ENCODE results near the gene NYNRIN. TPM values are rescaled to one million over a fixed set of nuclear protein-coding genes. Genes with fewer than 3 reads are reported as not detected.

NYNRIN gene
- total RNA-seq, 2 experiments from 2014 or later, result 0.02 TPM; not detected in 1

- Mint-ChIP-seq H3K4me3 (no peak overlapping the region), H3K27me3 (ENCODE audit: low read depth) (peaks cover 41% of the 10 kb centered on the region), H3K4me1 (ENCODE audit: low read depth) (peaks cover 29% of the 10 kb centered on the region), H3K9me3 (no peaks in the 10 kb centered on the region), H3K27ac (no peak overlapping the region), H3K36me3 (ENCODE audit: low read depth) (no peaks in the 10 kb centered on the region)
- CTCF ChIA-PET, result interaction anchor here (0.6 to 2.3 kb wide), 15 partner anchors 7 to 77 kb away, joined by 3 to 52 read pairs (median 5); partner anchors contain the start of genes CBLN3, KHNYN and RIPK3
- DNase-seq, result no peak
- intact Hi-C loops (cut with micrococcal nuclease), result loop anchor here (1.0 to 5.0 kb wide), 5 partner anchors 32 to 307 kb away; no protein-coding TSS in a partner anchor
Measured at GRCh38 chr14:24364841-24365240, 34.0 kb upstream of the NYNRIN start.

DNA sequence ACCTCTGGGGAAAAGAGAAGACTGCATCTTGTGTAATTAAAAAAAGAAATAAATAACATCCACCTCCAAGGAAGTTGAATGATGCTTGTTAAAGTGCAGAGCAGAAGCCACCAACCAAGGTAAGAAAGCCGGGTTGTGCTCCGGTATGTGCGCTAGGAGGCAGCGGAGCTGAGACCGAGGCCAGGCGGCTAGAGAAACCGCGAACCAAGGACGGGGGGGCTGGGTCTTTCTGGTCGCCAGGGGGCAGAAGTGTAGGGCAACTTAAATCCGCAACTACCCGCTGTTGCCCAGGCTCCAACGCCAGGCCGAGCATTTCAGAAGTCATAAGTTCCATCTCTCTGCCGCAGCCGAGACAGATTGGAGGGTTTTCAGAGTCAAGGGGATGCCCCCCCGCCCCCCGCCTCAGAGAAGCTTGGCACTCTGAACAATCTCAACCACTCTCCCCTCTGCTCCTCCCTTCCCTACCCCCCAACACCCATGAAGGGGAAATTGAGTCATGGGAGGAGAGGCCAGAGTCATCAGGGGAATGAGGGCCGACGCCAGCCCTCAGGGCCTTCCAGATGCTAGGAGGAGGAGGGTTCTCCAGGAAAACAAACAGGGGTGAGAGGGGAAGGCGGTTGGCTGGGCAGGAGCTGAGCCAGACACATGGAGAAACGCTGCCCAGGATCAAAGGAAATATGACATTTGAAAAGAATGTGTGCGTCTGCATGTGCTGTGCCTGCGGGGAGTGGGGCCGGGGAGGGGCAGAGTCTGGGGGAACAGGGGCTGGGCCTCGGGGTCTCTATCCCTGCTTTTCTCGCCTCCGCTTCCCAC is 33.0 kb upstream of the NYNRIN start:
- CTCF ChIA-PET, result interaction anchor here (0.6 to 2.3 kb wide), 22 partner anchors 8 to 76 kb away, joined by 3 to 52 read pairs (median 5); partner anchors contain the start of genes CBLN3, CIDEB, KHNYN and RIPK3
- Mint-ChIP-seq H3K4me1 (ENCODE audit: low read depth) (peaks cover 29% of the 10 kb centered on the region), H3K9me3 (no peaks in the 10 kb centered on the region), H3K27ac (no peak overlapping the region), H3K36me3 (ENCODE audit: low read depth) (no peaks in the 10 kb centered on the region), H3K27me3 (ENCODE audit: low read depth) (peaks cover 41% of the 10 kb centered on the region), H3K4me3 (peak overlapping the region; percentile 61)
- intact Hi-C loops (cut with micrococcal nuclease), result loop anchor here (1.0 to 5.0 kb wide), 6 partner anchors 25 to 306 kb away; no protein-coding TSS in a partner anchor
- peak; percentile 77 for DNase-seq

GRCh38 chr14:24366413-24366720 is 32.4 kb upstream of the NYNRIN start:
- intact Hi-C loops (cut with micrococcal nuclease), result loop anchor here (2.0 to 5.0 kb wide), 2 partner anchors 26 to 306 kb away; no protein-coding TSS in a partner anchor
- Mint-ChIP-seq H3K27me3 (ENCODE audit: low read depth) (peaks cover 41% of the 10 kb centered on the region), H3K4me3 (peak overlapping the region; percentile 61), H3K4me1 (ENCODE audit: low read depth) (peaks cover 29% of the 10 kb centered on the region), H3K9me3 (no peaks in the 10 kb centered on the region), H3K27ac (no peak overlapping the region), H3K36me3 (ENCODE audit: low read depth) (no peaks in the 10 kb centered on the region)
- no peak for DNase-seq
- CTCF ChIA-PET, result interaction anchor here (0.7 to 2.3 kb wide), 15 partner anchors 9 to 75 kb away, joined by 3 to 52 read pairs (median 6); partner anchors contain the start of genes CBLN3, CIDEB and KHNYN

GRCh38 chr14:24366721-24367513 is 31.9 kb upstream of the NYNRIN start:
- Mint-ChIP-seq H3K27me3 (ENCODE audit: low read depth) (peaks cover 41% of the 10 kb centered on the region), H3K4me3 (peak overlapping the region; percentile 71), H3K4me1 (ENCODE audit: low read depth) (peaks cover 29% of the 10 kb centered on the region), H3K36me3 (ENCODE audit: low read depth) (no peaks in the 10 kb centered on the region), H3K27ac (no peak overlapping the region), H3K9me3 (no peaks in the 10 kb centered on the region)
- intact Hi-C loops (cut with micrococcal nuclease), result loop anchor here (2.0 to 5.0 kb wide), 2 partner anchors 26 to 305 kb away; no protein-coding TSS in a partner anchor
- DNase-seq, result peak; percentile 31
- CTCF ChIA-PET, result interaction anchor here (1.0 to 2.3 kb wide), 12 partner anchors 9 to 75 kb away, joined by 3 to 52 read pairs (median 6); partner anchors contain the start of genes CBLN3, CIDEB and KHNYN

GRCh38 chr14:24367514-24368211 is 31.1 kb upstream of the NYNRIN start, which contains the start of gene NFATC4:
TSS of gene NFATC4 (plus strand) at chr14:24368184. CDS start at chr14:24368341, 157 bp downstream.
- Mint-ChIP-seq H3K27ac (no peak within 1 kb of the TSS), H3K4me3 (peak within 1 kb of the TSS; percentile 71), H3K9me3 (no peaks in the 10 kb centered on the region), H3K36me3 (ENCODE audit: low read depth) (no peaks in the 10 kb centered on the region), H3K27me3 (ENCODE audit: low read depth) (peaks cover 38% of the 10 kb centered on the region), H3K4me1 (ENCODE audit: low read depth) (peaks cover 29% of the 10 kb centered on the region)
- DNase-seq, result peak; percentile 31
- CTCF ChIA-PET, result interaction anchor here (1.5 kb wide), 1 partner anchor 64 kb away, joined by 3 read pairs; no protein-coding TSS in a partner anchor
- intact Hi-C loops (cut with micrococcal nuclease), result loop anchor here (2.0 to 5.0 kb wide), 2 partner anchors 27 to 305 kb away; no protein-coding TSS in a partner anchor

GRCh38 chr14:24368212-24368561 is 30.6 kb upstream of the NYNRIN start:
- Mint-ChIP-seq H3K4me3 (no peak overlapping the region), H3K27ac (no peak overlapping the region), H3K4me1 (ENCODE audit: low read depth) (peaks cover 29% of the 10 kb centered on the region), H3K36me3 (ENCODE audit: low read depth) (no peaks in the 10 kb centered on the region), H3K9me3 (no peaks in the 10 kb centered on the region), H3K27me3 (ENCODE audit: low read depth) (peaks cover 34% of the 10 kb centered on the region)
- DNase-seq, result no peak
- CTCF ChIA-PET, result interaction anchor here (1.5 kb wide), 1 partner anchor 63 kb away, joined by 3 read pairs; no protein-coding TSS in a partner anchor
- intact Hi-C loops (cut with micrococcal nuclease), result loop anchor here (5.0 kb wide), 1 partner anchor 304 kb away; no protein-coding TSS in a partner anchor

DNA sequence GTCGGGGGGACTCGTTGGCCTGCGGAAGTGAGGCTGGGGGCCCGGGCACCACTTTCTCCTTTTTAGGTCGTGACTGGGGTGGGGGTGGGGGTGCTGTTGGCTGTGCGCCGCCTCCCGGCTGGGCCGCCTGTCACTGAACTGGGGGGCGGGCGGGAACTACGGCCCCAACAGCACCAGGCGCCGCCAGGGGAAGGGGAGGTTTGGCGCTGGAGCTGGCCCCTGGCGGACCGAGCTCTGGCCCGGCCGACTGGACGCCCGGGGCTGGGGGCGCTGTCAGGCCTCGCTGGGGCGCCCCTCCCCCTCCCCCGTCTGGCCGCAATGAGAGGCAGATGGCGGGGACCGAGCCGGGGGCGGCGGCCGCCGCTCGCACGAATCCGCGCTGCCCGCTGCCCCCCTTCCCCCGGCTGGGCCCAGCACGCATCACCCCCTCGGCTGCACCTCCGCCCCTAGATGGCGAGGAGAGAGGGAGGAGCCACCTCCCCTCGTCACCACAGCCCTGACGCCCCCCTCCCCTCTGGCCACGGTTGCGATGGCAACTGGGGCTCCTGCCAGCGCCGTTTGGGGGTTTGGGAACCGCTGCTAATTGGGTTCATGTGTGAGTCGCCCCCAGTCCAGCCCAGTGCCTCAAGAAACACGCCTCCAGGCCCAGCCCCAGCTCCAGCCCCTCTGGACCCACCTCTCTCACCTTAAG is 30.1 kb upstream of the NYNRIN start:
- intact Hi-C loops (cut with micrococcal nuclease), result loop anchor here (5.0 kb wide), 1 partner anchor 304 kb away; no protein-coding TSS in a partner anchor
- H3K4me1 Mint-ChIP-seq (ENCODE audit: low read depth), result peaks cover 29% of the 10 kb centered on the region
- H3K4me3 Mint-ChIP-seq, result no peak overlapping the region
- DNase-seq, result no peak
- H3K36me3 Mint-ChIP-seq (ENCODE audit: low read depth), result no peaks in the 10 kb centered on the region
- H3K27me3 Mint-ChIP-seq (ENCODE audit: low read depth), result peaks cover 32% of the 10 kb centered on the region
- CTCF ChIA-PET, result interaction anchor here (0.6 to 1.5 kb wide), 2 partner anchors 19 to 62 kb away, joined by 3 to 4 read pairs; no protein-coding TSS in a partner anchor
- H3K9me3 Mint-ChIP-seq, result no peaks in the 10 kb centered on the region
- no peak overlapping the region for H3K27ac Mint-ChIP-seq

DNA sequence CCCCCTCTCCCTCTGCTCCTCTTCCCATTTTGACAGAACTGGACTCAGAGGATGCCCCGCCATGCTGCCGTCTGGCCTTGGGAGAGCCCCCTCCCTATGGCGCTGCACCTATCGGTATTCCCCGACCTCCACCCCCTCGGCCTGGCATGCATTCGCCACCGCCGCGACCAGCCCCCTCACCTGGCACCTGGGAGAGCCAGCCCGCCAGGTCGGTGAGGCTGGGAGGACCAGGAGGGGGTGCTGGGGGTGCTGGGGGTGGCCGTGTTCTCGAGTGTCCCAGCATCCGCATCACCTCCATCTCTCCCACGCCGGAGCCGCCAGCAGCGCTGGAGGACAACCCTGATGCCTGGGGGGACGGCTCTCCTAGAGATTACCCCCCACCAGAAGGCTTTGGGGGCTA is 29.3 kb upstream of the NYNRIN start:
- no peak for DNase-seq
- intact Hi-C loops (cut with micrococcal nuclease), result loop anchor here (5.0 kb wide), 1 partner anchor 303 kb away; no protein-coding TSS in a partner anchor
- H3K27ac Mint-ChIP-seq, result no peak overlapping the region
- H3K4me3 Mint-ChIP-seq, result no peak overlapping the region
- H3K4me1 Mint-ChIP-seq (ENCODE audit: low read depth), result peaks cover 29% of the 10 kb centered on the region
- CTCF ChIA-PET, result interaction anchor here (1.1 kb wide), 1 partner anchor 67 kb away, joined by 4 read pairs; no protein-coding TSS in a partner anchor
- H3K36me3 Mint-ChIP-seq (ENCODE audit: low read depth), result no peaks in the 10 kb centered on the region
- no peaks in the 10 kb centered on the region for H3K9me3 Mint-ChIP-seq
- H3K27me3 Mint-ChIP-seq (ENCODE audit: low read depth), result peaks cover 32% of the 10 kb centered on the region

DNA sequence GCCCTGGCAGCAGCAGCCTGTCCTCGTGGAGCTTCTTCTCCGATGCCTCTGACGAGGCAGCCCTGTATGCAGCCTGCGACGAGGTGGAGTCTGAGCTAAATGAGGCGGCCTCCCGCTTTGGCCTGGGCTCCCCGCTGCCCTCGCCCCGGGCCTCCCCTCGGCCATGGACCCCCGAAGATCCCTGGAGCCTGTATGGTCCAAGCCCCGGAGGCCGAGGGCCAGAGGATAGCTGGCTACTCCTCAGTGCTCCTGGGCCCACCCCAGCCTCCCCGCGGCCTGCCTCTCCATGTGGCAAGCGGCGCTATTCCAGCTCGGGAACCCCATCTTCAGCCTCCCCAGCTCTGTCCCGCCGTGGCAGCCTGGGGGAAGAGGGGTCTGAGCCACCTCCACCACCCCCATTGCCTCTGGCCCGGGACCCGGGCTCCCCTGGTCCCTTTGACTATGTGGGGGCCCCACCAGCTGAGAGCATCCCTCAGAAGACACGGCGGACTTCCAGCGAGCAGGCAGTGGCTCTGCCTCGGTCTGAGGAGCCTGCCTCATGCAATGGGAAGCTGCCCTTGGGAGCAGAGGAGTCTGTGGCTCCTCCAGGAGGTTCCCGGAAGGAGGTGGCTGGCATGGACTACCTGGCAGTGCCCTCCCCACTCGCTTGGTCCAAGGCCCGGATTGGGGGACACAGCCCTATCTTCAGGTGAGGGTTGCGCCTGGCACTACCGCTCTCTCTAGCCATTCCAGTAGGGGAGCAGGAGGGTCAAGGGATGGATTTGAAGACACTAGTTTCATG is 28.7 kb upstream of the NYNRIN start:
- H3K9me3 Mint-ChIP-seq, result no peaks in the 10 kb centered on the region

DNA sequence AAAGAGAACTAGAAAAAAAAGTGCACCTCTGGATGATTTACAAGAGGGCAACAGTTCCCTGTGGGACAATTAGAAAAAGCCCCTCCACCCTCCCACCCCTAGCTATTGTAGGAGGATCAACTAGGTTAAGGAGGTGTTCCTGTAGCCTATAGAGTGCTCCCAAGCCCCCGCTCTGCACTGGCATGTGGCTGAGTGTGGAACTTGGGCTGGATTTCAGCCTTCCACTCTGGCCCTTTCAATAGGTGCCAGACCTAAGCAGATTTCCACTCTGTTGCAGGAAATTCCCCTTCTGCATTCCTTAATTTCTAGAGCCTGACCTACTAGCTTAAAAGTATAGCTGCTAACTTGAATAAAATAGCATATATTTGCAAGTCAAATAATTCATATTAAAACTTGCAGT is 28.1 kb upstream of the NYNRIN start:
- intact Hi-C loops (cut with micrococcal nuclease), result no loop called here
- Mint-ChIP-seq H3K4me1 (ENCODE audit: low read depth) (peaks cover 25% of the 10 kb centered on the region), H3K9me3 (no peaks in the 10 kb centered on the region), H3K27ac (no peak overlapping the region), H3K36me3 (ENCODE audit: low read depth) (no peaks in the 10 kb centered on the region), H3K4me3 (no peak overlapping the region), H3K27me3 (ENCODE audit: low read depth) (peaks cover 26% of the 10 kb centered on the region)
- DNase-seq, result no peak
- CTCF ChIA-PET, result interaction anchor here (1.1 to 1.9 kb wide), 3 partner anchors 37 to 65 kb away, joined by 4 to 9 read pairs (median 8); no protein-coding TSS in a partner anchor

More for the DNA sequence above, 28.7 kb upstream of the NYNRIN start:
- Mint-ChIP-seq H3K27me3 (ENCODE audit: low read depth) (peaks cover 29% of the 10 kb centered on the region), H3K4me1 (ENCODE audit: low read depth) (peaks cover 29% of the 10 kb centered on the region), H3K27ac (no peak overlapping the region), H3K4me3 (no peak overlapping the region), H3K36me3 (ENCODE audit: low read depth) (no peaks in the 10 kb centered on the region)
- no peak for DNase-seq
- CTCF ChIA-PET, result interaction anchor here (1.1 kb wide), 1 partner anchor 66 kb away, joined by 4 read pairs; no protein-coding TSS in a partner anchor
- intact Hi-C loops (cut with micrococcal nuclease), result loop anchor here (5.0 kb wide), 1 partner anchor 302 kb away; no protein-coding TSS in a partner anchor
